ENCODE data around the gene KLHL30. TPM values are rescaled to one million over a fixed set of nuclear protein-coding genes. Genes with fewer than 3 reads are reported as not detected.

The KLHL30 gene
- total RNA-seq, 1 experiment from 2014 or later: not detected

GRCh38 chr2:238100821-238101771, 37.4 kb upstream of the KLHL30 start:
- in situ Hi-C loops (cut with HindIII; ENCODE audit: low pct_unique_long_range_greater_than_20kb, low sequenced_read_pairs): no loop called here
- no peak for DNase-seq (ENCODE audit: low read depth, low spot score)

- in situ Hi-C loops (cut with HindIII; ENCODE audit: low pct_unique_long_range_greater_than_20kb, low sequenced_read_pairs): no loop called here
- DNase-seq (ENCODE audit: low read depth, low spot score): no peak
These were observed 36.3 kb upstream of the KLHL30 start for GRCh38 chr2:238101891-238102841.

GRCh38 chr2:238102865-238103264, 35.6 kb upstream of the KLHL30 start:
- no peak for DNase-seq (ENCODE audit: low read depth, low spot score)
- in situ Hi-C loops (cut with HindIII; ENCODE audit: low pct_unique_long_range_greater_than_20kb, low sequenced_read_pairs): no loop called here

GRCh38 chr2:238103465-238104225, 34.8 kb upstream of the KLHL30 start:
- in situ Hi-C loops (cut with HindIII; ENCODE audit: low pct_unique_long_range_greater_than_20kb, low sequenced_read_pairs): no loop called here

GRCh38 chr2:238104226-238104690, 34.2 kb upstream of the KLHL30 start:
- in situ Hi-C loops (cut with HindIII; ENCODE audit: low pct_unique_long_range_greater_than_20kb, low sequenced_read_pairs): no loop called here
- DNase-seq (ENCODE audit: low read depth, low spot score): no peak

More at GRCh38 chr2:238103465-238104225, 34.8 kb upstream of the KLHL30 start:
- no peak for DNase-seq (ENCODE audit: low read depth, low spot score)

GRCh38 chr2:238104691-238105371, 33.6 kb upstream of the KLHL30 start:
- in situ Hi-C loops (cut with HindIII; ENCODE audit: low pct_unique_long_range_greater_than_20kb, low sequenced_read_pairs): no loop called here
- DNase-seq (ENCODE audit: low read depth, low spot score): no peak

GRCh38 chr2:238105506-238106338, 32.7 kb upstream of the KLHL30 start:
- in situ Hi-C loops (cut with HindIII; ENCODE audit: low pct_unique_long_range_greater_than_20kb, low sequenced_read_pairs): no loop called here
- DNase-seq (ENCODE audit: low read depth, low spot score): no peak

- in situ Hi-C loops (cut with HindIII; ENCODE audit: low pct_unique_long_range_greater_than_20kb, low sequenced_read_pairs): no loop called here
- DNase-seq (ENCODE audit: low read depth, low spot score): no peak
These were observed 32.1 kb upstream of the KLHL30 start for GRCh38 chr2:238106339-238106697.

GRCh38 chr2:238106698-238107524, 31.6 kb upstream of the KLHL30 start:
- in situ Hi-C loops (cut with HindIII; ENCODE audit: low pct_unique_long_range_greater_than_20kb, low sequenced_read_pairs): no loop called here
- DNase-seq (ENCODE audit: low read depth, low spot score): no peak

- in situ Hi-C loops (cut with HindIII; ENCODE audit: low pct_unique_long_range_greater_than_20kb, low sequenced_read_pairs): no loop called here
- DNase-seq (ENCODE audit: low read depth, low spot score): no peak
These were observed 30.7 kb upstream of the KLHL30 start for GRCh38 chr2:238107525-238108422.

- DNase-seq (ENCODE audit: low read depth, low spot score): no peak
- in situ Hi-C loops (cut with HindIII; ENCODE audit: low pct_unique_long_range_greater_than_20kb, low sequenced_read_pairs): no loop called here
These were observed 29.9 kb upstream of the KLHL30 start for GRCh38 chr2:238108423-238109183.

- DNase-seq (ENCODE audit: low read depth, low spot score): no peak
- in situ Hi-C loops (cut with HindIII; ENCODE audit: low pct_unique_long_range_greater_than_20kb, low sequenced_read_pairs): no loop called here
These were observed 24.9 kb upstream of the KLHL30 start for GRCh38 chr2:238113611-238114010.

GRCh38 chr2:238114331-238114841, 24.1 kb upstream of the KLHL30 start:
- in situ Hi-C loops (cut with HindIII; ENCODE audit: low pct_unique_long_range_greater_than_20kb, low sequenced_read_pairs): no loop called here
- DNase-seq (ENCODE audit: low read depth, low spot score): no peak
